B cell (primary cell): ENCODE measurements around the gene THSD4. TPM values are rescaled to one million over a fixed set of nuclear protein-coding genes. Genes with fewer than 3 reads are reported as not detected.

Experiments
- ATAC-seq: fragments of 200-7000 bp; cut with Tn5 transposase; one replicate; pipeline ENCODE4 v1.10.0; 2021; ENCODE audit warnings: low read depth, mild to moderate bottlenecking, moderate number of reproducible peaks, moderate library complexity
- CTCF ChIA-PET: fragments of 350-600 bp; sonication (Branson Sonifier 250); formaldehyde crosslinking; loops from one replicate; lab custom pipeline; 2021; ENCODE audit warnings: antibody characterized with exemption, inconsistent platforms; lab: Charles Lee
- POLR2A ChIA-PET: fragments of 350-600 bp; sonication (Branson Sonifier 250); formaldehyde crosslinking; loops from one replicate; lab custom pipeline; 2021; ENCODE audit warnings: antibody characterized with exemption; lab: Charles Lee
- DNase-seq: peaks from one replicate; pipeline ENCODE4 v3.0.0; 2013
- H2AFZ ChIP-seq: 2 replicates; pipeline ENCODE4 v1.6.1; 2012; ENCODE audit warnings: mild to moderate bottlenecking, low read depth, low read length; ENCODE audit not compliant: insufficient read depth, poor library complexity, severe bottlenecking
- H3K27ac ChIP-seq, 2 donors: 1 replicate in 1 of 2; 2 replicates in 1 of 2; pipeline ENCODE4 v1.5.1; 2012 to 2013; ENCODE audit warnings: low read length in 2 of 2, mild to moderate bottlenecking in 2 of 2, moderate library complexity in 1 of 2
- H3K27me3 ChIP-seq, 4 experiments: fragments of 200-600 bp in 1 of 4; sonication (generic) in 1 of 4; replicated peaks in 1 of 4; 1 replicate in 2 of 4; 2 replicates in 2 of 4; pipeline versions ENCODE4 v1.6.1 to v1.7.0; 2013 to 2016; ENCODE audit warnings: low read length in 3 of 4, mild to moderate bottlenecking in 2 of 4, mixed read lengths in 1 of 4, moderate library complexity in 1 of 4; ENCODE audit not compliant: insufficient read depth in 4 of 4, control insufficient read depth in 3 of 4; ENCODE audit errors: control extremely low read depth in 1 of 4
- H3K36me3 ChIP-seq, 2 experiments: replicated peaks in 1 of 2; 1 replicate in 1 of 2; 2 replicates in 1 of 2; pipeline versions ENCODE4 v1.6.1 to v1.7.1; 2013; ENCODE audit warnings: low read length in 1 of 2; ENCODE audit not compliant: insufficient read depth in 2 of 2, control insufficient read depth in 1 of 2; ENCODE audit errors: control extremely low read depth in 1 of 2, extremely low read depth in 1 of 2
- H3K4me1 ChIP-seq, 2 donors: fragments of 200-600 bp in 1 of 2; sonication (generic) in 1 of 2; 1 replicate in 1 of 2; 2 replicates in 1 of 2; pipeline versions ENCODE4 v1.5.1 to v1.6.1; 2013 to 2017; ENCODE audit warnings: low read length in 2 of 2; ENCODE audit not compliant: control insufficient read depth in 2 of 2, insufficient read depth in 2 of 2
- H3K4me2 ChIP-seq: replicated peaks from 2 replicates; pipeline ENCODE3; 2012; ENCODE audit warnings: mild to moderate bottlenecking, low read depth, low read length; ENCODE audit not compliant: poor library complexity, severe bottlenecking
- H3K4me3 ChIP-seq, 5 experiments: fragments of 200-600 bp in 1 of 5; sonication (generic) in 1 of 5; 1 replicate in 3 of 5; 2 replicates in 2 of 5; pipeline versions ENCODE4 v1.5.1 to v1.7.0; 2011 to 2016; ENCODE audit warnings: low read length in 4 of 5, mild to moderate bottlenecking in 4 of 5, low read depth in 2 of 5, control low read depth in 1 of 5, moderate library complexity in 1 of 5; ENCODE audit not compliant: insufficient read depth in 1 of 5; ENCODE audit errors: control extremely low read depth in 1 of 5, extremely low read depth in 1 of 5
- H3K79me2 ChIP-seq: fragments of 200-600 bp; sonication (generic); one replicate; pipeline ENCODE4 v1.6.0; 2016; ENCODE audit warnings: low read length; ENCODE audit not compliant: control insufficient read depth, insufficient read depth
- H3K9ac ChIP-seq: fragments of 200-600 bp; sonication (generic); 2 replicates; pipeline ENCODE4 v1.6.1; 2017; ENCODE audit warnings: mild to moderate bottlenecking, low read length, moderate library complexity
- H3K9me3 ChIP-seq, 3 donors: one replicate each; pipeline versions ENCODE4 v1.6.1 to v1.7.1; 2013; ENCODE audit warnings: low read length in 2 of 3; ENCODE audit not compliant: control insufficient read depth in 2 of 3, insufficient read depth in 1 of 3; ENCODE audit errors: control extremely low read depth in 1 of 3
- H4K20me1 ChIP-seq: 2 replicates; pipeline ENCODE4 v1.6.0; 2012; ENCODE audit warnings: mild to moderate bottlenecking, low read length; ENCODE audit not compliant: insufficient read depth, control insufficient read depth, poor library complexity, severe bottlenecking
- H3K27ac Mint-ChIP-seq: one replicate; pipeline ENCODE4 v1.8.0; 2021; ENCODE audit warnings: mixed read lengths
- H3K27me3 Mint-ChIP-seq: one replicate; pipeline ENCODE4 v1.8.0; 2021; ENCODE audit warnings: mixed read lengths
- H3K4me1 Mint-ChIP-seq: one replicate; pipeline ENCODE4 v1.8.0; 2021; ENCODE audit warnings: mixed read lengths
- H3K4me3 Mint-ChIP-seq: one replicate; pipeline ENCODE4 v1.8.0; 2021; ENCODE audit warnings: mixed read lengths
- H3K9me3 Mint-ChIP-seq: one replicate; pipeline ENCODE4 v1.8.0; 2022; ENCODE audit warnings: mixed read lengths; ENCODE audit not compliant: insufficient read depth
- CTCF ChIP-seq: fragments of 200-600 bp; IDR thresholded peaks from one replicate; pipeline ENCODE4 v1.8.0; 2022; ENCODE audit warnings: antibody characterized with exemption, mild to moderate bottlenecking
- EZH2 ChIP-seq: IDR thresholded peaks from 2 replicates; pipeline ENCODE4 v1.6.1; 2012; ENCODE audit warnings: borderline replicate concordance, low read depth, mild to moderate bottlenecking, moderate library complexity, low read length; ENCODE audit not compliant: insufficient read depth, poor library complexity, severe bottlenecking
- WGBS: methylation state at CpG from one replicate; pipeline ENCODE4 v1.1.5; 2013; ENCODE audit warnings: missing lambda C conversion rate; ENCODE audit not compliant: insufficient coverage; 5-methylcytosine and 5-hydroxymethylcytosine counted together
- intact Hi-C: fragments of 100-400 bp; cut with micrococcal nuclease; formaldehyde crosslinking; loops from one replicate; pipeline ENCODE4 v1.10.0; 2022
- polyA plus RNA-seq: library from polyadenylated mRNA; depleted of rRNA; stranded (reverse); fragments of >200 nt; gene quantifications from 2 replicates; pipeline ENCODE4 v1.2.3, GENCODE V29; 2012
- total RNA-seq, 2 donors: library from RNA; stranded (reverse); fragments of 120-200 nt in 1 of 2; gene quantifications; 1 replicate in 1 of 2; 2 replicates in 1 of 2; pipeline versions ENCODE4 v1.2.3 to v1.2.4, GENCODE V29; 2013 to 2022

Gene THSD4
- total and polyA plus RNA-seq, 2 donors (not counting 1 experiment from before 2014, with no cell fraction given) = not detected

- Mint-ChIP-seq H3K27me3 (peaks cover 3% of the 10 kb centered on the region), H3K27ac (no peak overlapping the region), H3K4me1 (no peaks in the 10 kb centered on the region), H3K9me3 (no peaks in the 10 kb centered on the region), H3K4me3 (no peak overlapping the region)
- CTCF ChIA-PET = no interaction called here
- H3K79me2 ChIP-seq = no peaks in the 10 kb centered on the region
- H3K4me2 ChIP-seq = no peak overlapping the region
- H3K36me3 ChIP-seq = no peaks in the 10 kb centered on the region
- WGBS = 100% methylated on average over 1 of the region's 3 CpGs
- no peaks in the 10 kb centered on the region for H3K4me1 ChIP-seq
- no peaks in the 10 kb centered on the region for H3K27me3 ChIP-seq
- ATAC-seq (no peak), DNase-seq (no peak)
- TF ChIP-seq CTCF (no peak), EZH2 (no peak)
- no peaks in the 10 kb centered on the region for H3K9me3 ChIP-seq
- H3K27ac ChIP-seq = no peak overlapping the region
- no peak overlapping the region for H3K9ac ChIP-seq
- intact Hi-C loops = no loop called here
- POLR2A ChIA-PET = no interaction called here
- H2AFZ ChIP-seq = no peak overlapping the region
- H4K20me1 ChIP-seq = no peaks in the 10 kb centered on the region
- H3K4me3 ChIP-seq = no peak overlapping the region
Measured at GRCh38 chr15:71281256-71281655, 166.0 kb downstream of the THSD4 start.

GRCh38 chr15:71282076-71282475 lies 166.8 kb downstream of the THSD4 start:
- ChIA-PET CTCF (no interaction called here), POLR2A (no interaction called here)
- Mint-ChIP-seq H3K4me3 (no peak overlapping the region), H3K27ac (no peak overlapping the region), H3K9me3 (no peaks in the 10 kb centered on the region), H3K27me3 (peaks cover 3% of the 10 kb centered on the region), H3K4me1 (no peaks in the 10 kb centered on the region)
- H3K27me3 ChIP-seq = no peaks in the 10 kb centered on the region
- H3K79me2 ChIP-seq = no peaks in the 10 kb centered on the region
- intact Hi-C loops = no loop called here
- no peak overlapping the region for H3K27ac ChIP-seq
- no peaks in the 10 kb centered on the region for H4K20me1 ChIP-seq
- no peaks in the 10 kb centered on the region for H3K9me3 ChIP-seq
- H2AFZ ChIP-seq = no peak overlapping the region
- DNase-seq (no peak), ATAC-seq (no peak)
- no peaks in the 10 kb centered on the region for H3K4me1 ChIP-seq
- no peak overlapping the region for H3K4me2 ChIP-seq
- no peak overlapping the region for H3K9ac ChIP-seq
- no peak overlapping the region for H3K4me3 ChIP-seq
- TF ChIP-seq CTCF = no peak
- no peak for TF ChIP-seq EZH2
- no CpG with 5 or more reads among the region's 3 CpGs for WGBS
- no peaks in the 10 kb centered on the region for H3K36me3 ChIP-seq
